Neural cell (in vitro differentiated cells): ENCODE measurements around the gene HLA-F. TPM values are rescaled to one million over a fixed set of nuclear protein-coding genes. Genes with fewer than 3 reads are reported as not detected.

Experiments used
- H2AFZ ChIP-seq: fragments of 200-600, 300-800 bp; sonication (generic), shearing (Covaris generic); 2 replicates; pipeline ENCODE4 v1.6.0; 2014; ENCODE audit warnings: low read depth, mild to moderate bottlenecking, antibody characterized with exemption, low read length, moderate library complexity
- H3F3A ChIP-seq: fragments of 200-600 bp; shearing (Covaris generic); 2 replicates; pipeline ENCODE4 v1.6.1; 2016; ENCODE audit warnings: mild to moderate bottlenecking, moderate library complexity, mixed read lengths, antibody characterized with exemption, low read length; ENCODE audit not compliant: insufficient read depth, poor library complexity, severe bottlenecking
- H3K27ac ChIP-seq: fragments of 200-600, 300-800 bp; sonication (generic), shearing (Covaris generic); 2 replicates; pipeline ENCODE4 v1.5.1; 2014; ENCODE audit warnings: mild to moderate bottlenecking, low read length, moderate library complexity
- H3K27me3 ChIP-seq: fragments of 300-800, 200-600 bp; sonication (generic), shearing (Covaris generic); 2 replicates; pipeline ENCODE4 v1.6.0; 2014; ENCODE audit warnings: mild to moderate bottlenecking, low read depth, low read length, moderate library complexity; ENCODE audit not compliant: insufficient read depth
- H3K36me3 ChIP-seq: fragments of 300-800, 200-600 bp; sonication (generic), shearing (Covaris generic); 2 replicates; pipeline ENCODE4 v1.5.1; 2014; ENCODE audit warnings: mild to moderate bottlenecking, antibody characterized with exemption, low read length, moderate library complexity; ENCODE audit not compliant: insufficient read depth
- H3K4me2 ChIP-seq: fragments of 300-800, 200-600 bp; sonication (generic), shearing (Covaris generic); 2 replicates; pipeline ENCODE4 v1.6.0; 2014; ENCODE audit warnings: mild to moderate bottlenecking, low read length
- H3K4me3 ChIP-seq: fragments of 300-800, 200-600 bp; sonication (generic), shearing (Covaris generic); 2 replicates; pipeline ENCODE4 v1.5.1; 2014; ENCODE audit warnings: mild to moderate bottlenecking, low read length, moderate library complexity
- H3K79me2 ChIP-seq: fragments of 200-600 bp; shearing (Covaris generic); replicated peaks from 2 replicates; pipeline ENCODE4 v1.6.0; 2014; ENCODE audit warnings: mild to moderate bottlenecking, low read length, moderate library complexity; ENCODE audit not compliant: insufficient read depth
- H3K9ac ChIP-seq: fragments of 300-800, 200-600 bp; sonication (generic), shearing (Covaris generic); 2 replicates; pipeline ENCODE4 v1.6.1; 2016; ENCODE audit warnings: mild to moderate bottlenecking, low read length, mixed read lengths
- H3K9me2 ChIP-seq: fragments of 200-600 bp; shearing (Covaris generic); 2 replicates; pipeline ENCODE4 v1.6.1; 2016; ENCODE audit warnings: mild to moderate bottlenecking, low read length, mixed read lengths; ENCODE audit not compliant: insufficient read depth
- H3K9me3 ChIP-seq: fragments of 200-600, 300-800 bp; sonication (generic), shearing (Covaris generic); 2 replicates; pipeline ENCODE4 v1.6.1; 2016; ENCODE audit warnings: mild to moderate bottlenecking, mixed run types, low read length, moderate library complexity, mixed read lengths
- H4K20me1 ChIP-seq: fragments of 200-600 bp; shearing (Covaris generic); 2 replicates; pipeline ENCODE4 v1.6.1; 2016; ENCODE audit warnings: mild to moderate bottlenecking, mixed run types; ENCODE audit not compliant: insufficient read depth
- CTCF ChIP-seq: fragments of 450-650 bp; IDR thresholded peaks from 2 replicates; pipeline ENCODE4 v1.5.1; 2014; ENCODE audit warnings: antibody characterized with exemption, mild to moderate bottlenecking, moderate library complexity; ENCODE audit not compliant: poor library complexity, severe bottlenecking
- EP300 ChIP-seq: fragments of 450-650 bp; conservative IDR thresholded peaks from 2 replicates; pipeline ENCODE4 v1.6.1; 2014; ENCODE audit warnings: antibody characterized with exemption, mild to moderate bottlenecking, moderate library complexity; ENCODE audit not compliant: poor library complexity, severe bottlenecking
- EZH2 ChIP-seq: fragments of 200-600, 300-800 bp; shearing (Covaris generic), sonication (generic); IDR thresholded peaks from 2 replicates; pipeline ENCODE4 v1.6.1; 2014; ENCODE audit warnings: antibody characterized with exemption, low read length, borderline replicate concordance, mild to moderate bottlenecking; ENCODE audit not compliant: insufficient read depth, poor library complexity, severe bottlenecking
- MXI1 ChIP-seq: fragments of 450-650 bp; conservative IDR thresholded peaks from 2 replicates; pipeline ENCODE4 v1.6.1; 2014; ENCODE audit warnings: antibody characterized with exemption, mild to moderate bottlenecking; ENCODE audit not compliant: poor library complexity, severe bottlenecking
- POLR2AphosphoS5 ChIP-seq: IDR thresholded peaks from 2 replicates; pipeline ENCODE4 v1.6.1; 2012
- RAD21 ChIP-seq: fragments of 450-650 bp; conservative IDR thresholded peaks from 2 replicates; pipeline ENCODE4 v1.6.1; 2014; ENCODE audit warnings: antibody characterized with exemption, mild to moderate bottlenecking, moderate library complexity
- REST ChIP-seq: IDR thresholded peaks from 2 replicates; pipeline ENCODE4 v1.6.1; 2012; ENCODE audit warnings: borderline replicate concordance
- SMC3 ChIP-seq: fragments of 450-650 bp; conservative IDR thresholded peaks from 2 replicates; pipeline ENCODE4 v1.6.1; 2014; ENCODE audit warnings: antibody characterized with exemption, mild to moderate bottlenecking, moderate library complexity; ENCODE audit not compliant: poor library complexity
- TAF1 ChIP-seq: IDR thresholded peaks from 2 replicates; pipeline ENCODE4 v1.6.1; 2012; ENCODE audit warnings: low read depth
- polyA plus RNA-seq: library from polyadenylated mRNA; depleted of rRNA; stranded (reverse); fragments of >200 nt; gene quantifications from 2 replicates; pipeline ENCODE4 v1.2.3, GENCODE V29; 2014

The HLA-F gene
- polyA plus RNA-seq, 1 donor from 2014 or later, result not detected

- Histone ChIP-seq H3K9ac (no peak overlapping the region), H2AFZ (no peak overlapping the region), H3K9me3 (no peaks in the 10 kb centered on the region), H3K27me3 (no peaks in the 10 kb centered on the region), H3K4me2 (no peak overlapping the region), H3K27ac (no peak overlapping the region), H3K79me2 (no peaks in the 10 kb centered on the region), H3K4me3 (no peak overlapping the region), H3K9me2 (no peaks in the 10 kb centered on the region), H4K20me1 (no peaks in the 10 kb centered on the region), H3K36me3 (no peaks in the 10 kb centered on the region), H3F3A (no peaks in the 10 kb centered on the region)
- no peak for TF ChIP-seq TAF1
- TF ChIP-seq CTCF, result no peak
- no peak for TF ChIP-seq POLR2AphosphoS5
- TF ChIP-seq REST, result no peak
- no peak for TF ChIP-seq MXI1
- TF ChIP-seq SMC3, result no peak
- TF ChIP-seq EZH2, result no peak
- no peak for TF ChIP-seq RAD21
- TF ChIP-seq EP300, result no peak
Measured at GRCh38 chr6:29762051-29762450, 38.8 kb downstream of the HLA-F start.

GRCh38 chr6:29762781-29763214 lies 39.6 kb downstream of the HLA-F start:
- Histone ChIP-seq H2AFZ (no peak overlapping the region), H3K36me3 (no peaks in the 10 kb centered on the region), H3K79me2 (no peaks in the 10 kb centered on the region), H3K9ac (no peak overlapping the region), H3K9me3 (no peaks in the 10 kb centered on the region), H3K9me2 (no peaks in the 10 kb centered on the region), H3F3A (no peaks in the 10 kb centered on the region), H3K27me3 (no peaks in the 10 kb centered on the region), H3K4me3 (no peak overlapping the region), H3K4me2 (no peak overlapping the region), H3K27ac (no peak overlapping the region), H4K20me1 (no peaks in the 10 kb centered on the region)
- TF ChIP-seq RAD21, result no peak
- no peak for TF ChIP-seq EZH2
- TF ChIP-seq MXI1, result no peak
